ENCODE data around the gene EFCAB6. TPM values are rescaled to one million over a fixed set of nuclear protein-coding genes. Genes with fewer than 3 reads are reported as not detected.

EFCAB6 gene
- total RNA-seq, 1 experiment from 2014 or later: 0.21 TPM

- no peaks in the 10 kb centered on the region for H3K36me3 ChIP-seq (ENCODE audit: control insufficient read depth, insufficient read depth, low read length)
- no peak overlapping the region for H3K4me3 ChIP-seq (ENCODE audit: low read depth in 2 of 2, low read length in 2 of 2)
- in situ Hi-C loops (cut with HindIII; ENCODE audit: low pct_unique_long_range_greater_than_20kb, low sequenced_read_pairs): no loop called here
- ChIA-PET CTCF (no interaction called here), POLR2A (no interaction called here)
- no peak for DNase-seq (ENCODE audit: low read depth, low spot score)
- no peak for TF ChIP-seq POLR2AphosphoS5 (IDR thresholded peaks at IDR 0.05; ENCODE audit: low read depth, low read length)
- TF ChIP-seq CTCF (IDR thresholded peaks at IDR 0.05): no peak
- no peak for TF ChIP-seq REST (IDR thresholded peaks at IDR 0.05; ENCODE audit: insufficient read depth in 1 of 2, low read depth in 2 of 2, low read length in 1 of 2)
- no peak for TF ChIP-seq SIN3A (IDR thresholded peaks at IDR 0.05; ENCODE audit: borderline replicate concordance, insufficient read depth, low read depth, low read length)
- TF ChIP-seq TCF7L2 (IDR thresholded peaks at IDR 0.05; ENCODE audit: low read depth, low read length): no peak
- peaks cover 2% of the 10 kb centered on the region; the same call in 1 of the 2 replicates for H3K27me3 ChIP-seq (ENCODE audit: control insufficient read depth, insufficient read depth, low read length)
- H3K4me1 ChIP-seq (ENCODE audit: control insufficient read depth, insufficient read depth, low read length): no peaks in the 10 kb centered on the region
- no peak overlapping the region for H3K27ac ChIP-seq (ENCODE audit: low read length)
- BruUV-seq (replicated peaks): no TSS peak
- ATAC-seq: no peak
- no peaks in the 10 kb centered on the region for H3K9me3 ChIP-seq (ENCODE audit: control insufficient read depth, insufficient read depth, low read depth, low read length)
- intact Hi-C loops (cut with micrococcal nuclease; ENCODE audit: unreplicated experiment): no loop called here
These were observed 157.8 kb downstream of the EFCAB6 start for GRCh38 chr22:43654271-43654670.

- ATAC-seq: no peak
- Histone ChIP-seq H3K36me3 (ENCODE audit: control insufficient read depth, insufficient read depth, low read length) (no peaks in the 10 kb centered on the region), H3K27ac (ENCODE audit: low read length) (no peak overlapping the region), H3K9me3 (ENCODE audit: control insufficient read depth, insufficient read depth, low read depth, low read length) (no peaks in the 10 kb centered on the region), H3K27me3 (ENCODE audit: control insufficient read depth, insufficient read depth, low read length) (peaks cover 2% of the 10 kb centered on the region; the same call in 1 of the 2 replicates), H3K4me1 (ENCODE audit: control insufficient read depth, insufficient read depth, low read length) (no peaks in the 10 kb centered on the region), H3K4me3 (ENCODE audit: low read depth in 2 of 2, low read length in 2 of 2) (no peak overlapping the region)
- TF ChIP-seq REST (IDR thresholded peaks at IDR 0.05; ENCODE audit: insufficient read depth in 1 of 2, low read depth in 2 of 2, low read length in 1 of 2) (no peak), SIN3A (IDR thresholded peaks at IDR 0.05; ENCODE audit: borderline replicate concordance, insufficient read depth, low read depth, low read length) (no peak), CTCF (IDR thresholded peaks at IDR 0.05) (no peak)
- CTCF ChIA-PET: no interaction called here
- in situ Hi-C loops (cut with HindIII; ENCODE audit: low pct_unique_long_range_greater_than_20kb, low sequenced_read_pairs) (no loop called here), intact Hi-C loops (cut with micrococcal nuclease; ENCODE audit: unreplicated experiment) (no loop called here)
- no TSS peak for BruUV-seq (replicated peaks)
- POLR2A ChIA-PET: no interaction called here
- no peak for DNase-seq (ENCODE audit: low read depth, low spot score)
These were observed 159.3 kb downstream of the EFCAB6 start for GRCh38 chr22:43652845-43653244.
